Skin of body (tissue), 2 donors: Measurements from ENCODE around the gene RAB24. TPM values are rescaled to one million over a fixed set of nuclear protein-coding genes. Genes with fewer than 3 reads are reported as not detected.
A peak's percentile ranks its signal among the peaks of the same experiment; 100 is the strongest.
"Not testable (repeated sequence)": the region's sequence is repeated elsewhere in the genome, so short reads cannot be mapped to it uniquely, and the experiment has no call there.

Experiments used
- DNase-seq: peaks from one replicate; lab custom pipeline; 2025; lab: John Stamatoyannopoulos, UW
- total RNA-seq: library from RNA; depleted of rRNA; stranded (reverse); fragments of >200 nt; gene quantifications from one replicate; pipeline ENCODE4 v1.2.3, GENCODE V29; 2014

The RAB24 gene
- total RNA-seq, 1 donor from 2014 or later = 19.6 TPM

DNA sequence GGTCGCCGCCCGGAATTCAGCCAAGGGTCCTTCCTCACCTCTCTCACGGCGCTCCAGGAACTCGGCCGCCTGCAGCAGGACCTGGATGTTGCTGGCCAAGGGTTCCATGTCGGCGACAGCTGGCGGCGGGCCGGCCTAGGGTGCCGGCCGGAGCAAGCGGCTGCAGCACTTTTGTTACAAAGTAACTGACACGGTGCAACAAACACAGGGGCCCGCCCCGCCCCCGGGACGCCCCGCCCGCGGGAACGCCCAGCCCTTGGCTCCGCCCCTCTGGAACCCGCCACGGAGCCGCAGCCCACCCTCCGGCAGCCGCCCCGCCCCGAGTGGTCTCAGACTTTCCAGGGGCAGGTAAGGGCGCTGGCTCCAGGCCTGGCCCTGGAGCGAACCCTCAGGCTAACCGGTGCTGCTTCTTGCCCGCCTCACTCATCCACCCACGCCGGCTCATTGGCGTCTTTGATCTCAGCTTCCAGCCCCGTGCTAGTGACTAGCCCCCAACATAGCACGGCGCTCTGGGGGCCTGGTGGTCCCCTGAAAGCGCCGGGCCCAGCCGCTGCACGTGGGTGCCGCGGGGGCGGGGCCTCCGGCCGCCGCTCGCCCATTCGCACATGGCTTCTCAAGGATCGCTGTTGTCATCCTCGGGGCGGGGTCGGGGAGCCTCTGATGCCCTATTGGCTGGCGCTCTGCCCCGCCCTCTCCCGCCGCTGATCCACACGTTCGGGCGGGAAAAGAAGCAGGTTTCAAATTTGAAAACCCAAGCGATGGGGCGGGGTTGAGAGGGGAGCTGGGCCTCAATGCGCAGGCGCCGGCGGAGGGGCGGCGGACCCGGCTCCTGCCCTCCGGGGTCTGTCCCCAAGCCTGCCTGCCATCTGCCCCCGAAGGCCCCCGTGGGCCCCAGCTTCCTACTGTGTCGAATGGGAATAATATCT, 8.5 kb upstream of the RAB24 start, which contains the start of gene MXD3:
Gene MXD3, minus strand, starts transcription at position 176 of the 926 bp plus-strand sequence. Its CDS starts 68 bp downstream, at position 108.
- DNase-seq = peak; percentile 83

DNA sequence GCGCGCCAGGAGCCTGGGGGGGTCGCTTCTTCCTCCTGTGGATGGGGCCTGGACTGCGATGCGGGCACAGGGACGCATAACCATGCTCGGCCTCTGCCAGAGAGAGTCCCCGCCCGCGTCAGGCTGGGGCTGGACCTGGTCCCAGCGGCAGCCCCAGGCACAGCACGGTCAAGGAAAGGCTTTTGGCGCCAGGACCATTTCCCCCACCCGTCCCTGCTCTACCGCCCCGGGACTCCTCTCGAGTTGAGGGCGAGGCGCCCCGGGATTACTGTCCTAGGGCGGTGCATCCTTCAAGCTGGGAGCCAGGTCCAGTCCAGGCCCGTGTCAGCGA, 7.8 kb upstream of the RAB24 start:
- no peak for DNase-seq

DNA sequence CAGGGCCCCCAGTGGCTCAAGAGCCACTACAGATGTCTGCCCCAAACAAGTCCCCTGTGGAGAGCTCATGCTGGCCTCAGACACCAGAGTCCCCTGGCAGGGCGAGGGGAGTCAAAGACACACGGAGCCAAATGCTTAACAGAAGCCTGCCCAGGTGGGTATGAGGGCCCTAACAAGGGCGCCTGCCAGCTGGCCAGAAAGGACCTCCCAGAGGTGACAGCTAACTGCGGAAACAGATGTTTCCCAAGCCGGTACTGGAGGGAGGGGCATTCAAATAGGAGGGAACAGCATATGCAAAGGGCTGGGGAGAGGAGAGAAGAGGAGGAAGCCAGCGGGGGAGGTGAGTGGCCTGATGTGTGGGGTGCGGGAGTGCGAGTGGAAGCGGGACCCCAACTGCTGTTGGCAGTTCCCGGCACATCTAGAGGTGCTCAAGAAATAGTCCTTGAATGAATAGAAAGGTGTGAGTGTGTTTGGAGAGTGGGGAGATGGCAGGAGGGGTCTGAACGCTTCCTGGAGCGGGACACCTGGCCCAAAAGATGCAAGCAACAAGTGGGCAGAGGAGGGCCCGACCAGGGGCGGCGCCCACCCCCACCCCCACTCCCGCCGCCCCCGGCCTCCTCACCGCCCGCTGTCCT, 7.4 kb upstream of the RAB24 start:
- DNase-seq = no peak

DNA sequence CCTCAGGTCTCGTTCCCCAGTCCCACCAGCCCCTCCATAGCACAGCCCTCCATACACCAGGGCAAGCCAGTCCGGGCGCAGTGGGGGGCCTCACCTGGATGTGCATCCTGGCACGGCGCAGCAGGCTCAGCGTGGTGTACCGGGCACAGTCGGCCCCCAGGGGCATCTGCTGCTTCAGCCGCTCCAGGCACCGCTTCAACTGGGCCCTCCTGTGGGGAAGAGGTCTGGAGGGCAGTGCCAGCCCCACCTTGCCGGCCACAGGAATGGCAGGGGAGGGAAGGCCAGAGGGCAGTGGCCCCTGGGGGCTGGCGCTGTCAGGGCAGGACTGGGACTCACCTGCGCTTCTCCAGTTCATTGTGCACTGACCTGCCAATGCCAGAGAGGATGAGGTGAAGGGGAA, 6.8 kb upstream of the RAB24 start:
- DNase-seq = no peak

DNA sequence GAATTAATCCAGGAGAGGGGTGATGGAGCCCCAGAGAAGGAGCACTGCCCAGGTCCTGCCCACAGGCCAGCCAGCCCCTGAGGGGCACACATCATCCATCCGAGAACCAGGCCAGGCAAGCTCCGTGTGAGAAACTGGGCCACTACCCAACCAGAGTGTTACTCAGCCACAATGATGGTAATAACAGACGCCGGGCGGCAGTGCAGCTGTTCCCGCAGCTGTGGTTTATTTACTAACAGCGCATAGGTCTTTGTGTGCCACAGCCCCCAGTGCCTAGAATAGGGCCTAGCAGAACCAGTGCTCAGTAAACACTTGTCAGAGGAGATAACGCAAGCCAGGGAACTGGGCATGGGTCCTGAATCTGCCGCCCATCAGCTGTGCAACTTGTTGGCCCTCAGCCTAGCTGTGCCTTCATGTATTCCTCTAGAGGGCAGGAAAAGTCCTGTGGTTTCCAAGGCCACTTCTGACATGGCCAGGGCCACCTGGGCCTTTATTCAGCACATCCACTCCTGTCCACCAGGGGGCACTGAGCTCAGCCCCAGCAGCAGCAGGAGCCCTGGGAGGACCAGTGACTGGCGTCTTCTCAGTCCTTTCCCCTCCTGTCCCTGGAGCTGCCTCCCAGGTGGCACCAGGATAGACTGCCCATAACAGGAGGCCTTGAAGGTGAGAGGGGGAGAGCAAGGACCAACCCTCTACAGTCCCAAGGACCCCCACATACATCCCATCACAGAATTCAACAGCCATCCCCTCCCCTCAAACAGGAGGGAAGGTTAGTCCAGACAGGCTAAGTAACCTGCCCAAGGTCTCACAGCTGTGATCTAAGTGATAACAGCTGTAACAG, 6.1 kb upstream of the RAB24 start:
- DNase-seq = no peak

DNA sequence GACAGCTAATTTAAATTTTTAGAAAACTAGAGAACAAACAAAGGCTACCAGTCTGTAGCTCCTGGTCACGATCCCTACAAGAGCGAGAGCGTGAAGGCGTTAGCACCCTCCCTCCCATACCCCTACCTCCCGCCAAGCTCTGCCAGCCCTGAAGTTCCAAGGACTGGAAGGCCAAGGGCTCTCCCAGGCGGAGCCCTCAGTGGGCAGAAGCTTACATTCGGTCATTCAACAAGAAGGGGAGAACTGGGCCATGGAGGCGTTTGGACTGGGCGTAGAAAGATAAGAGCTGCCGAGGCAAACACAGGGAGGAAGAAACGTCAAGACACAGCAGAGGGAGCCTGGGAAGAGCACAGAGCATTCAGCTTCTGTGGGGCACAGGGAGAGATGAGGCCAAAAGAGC, 5.2 kb upstream of the RAB24 start:
- no peak for DNase-seq

DNA sequence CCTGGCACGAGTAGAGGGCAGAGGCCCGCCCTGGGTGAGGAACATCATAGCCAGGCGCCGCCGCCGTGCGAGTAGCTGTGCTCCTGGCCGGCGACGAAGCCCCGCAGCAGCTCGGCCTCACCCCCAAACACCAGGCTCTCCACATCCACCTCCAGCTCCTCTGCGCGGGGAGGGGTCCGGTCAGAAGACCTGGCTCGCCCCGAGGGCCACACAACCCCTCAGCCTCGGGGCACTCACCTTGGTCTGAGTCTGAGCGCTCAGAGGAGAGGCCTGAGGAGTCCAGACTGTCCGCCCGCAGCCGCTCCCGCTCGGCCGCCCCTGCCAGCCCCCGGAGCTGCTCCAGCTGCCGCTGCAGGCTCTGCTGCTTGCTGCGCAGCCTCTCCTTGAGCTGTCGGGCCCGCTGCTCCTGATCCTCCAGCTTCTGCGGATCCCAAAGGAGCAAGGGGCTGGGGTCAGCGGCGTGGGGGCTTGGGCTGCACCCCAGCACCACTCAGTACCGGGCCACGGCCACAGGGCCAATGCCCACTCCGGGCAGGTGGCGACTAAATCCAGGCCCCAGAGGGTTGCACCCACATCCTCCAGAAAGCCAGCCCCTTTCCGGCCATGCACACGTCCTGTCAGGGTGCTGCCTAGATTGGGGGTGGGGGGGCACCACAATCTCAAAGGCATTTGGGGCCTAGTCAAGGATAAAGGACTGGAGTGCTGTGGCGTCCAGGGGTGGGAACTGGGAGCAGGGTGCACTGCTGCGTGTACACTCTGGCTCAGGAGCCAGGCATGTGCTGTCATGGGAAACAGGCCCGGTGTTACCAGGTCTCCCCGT, 4.2 kb upstream of the RAB24 start:
- no peak for DNase-seq

DNA sequence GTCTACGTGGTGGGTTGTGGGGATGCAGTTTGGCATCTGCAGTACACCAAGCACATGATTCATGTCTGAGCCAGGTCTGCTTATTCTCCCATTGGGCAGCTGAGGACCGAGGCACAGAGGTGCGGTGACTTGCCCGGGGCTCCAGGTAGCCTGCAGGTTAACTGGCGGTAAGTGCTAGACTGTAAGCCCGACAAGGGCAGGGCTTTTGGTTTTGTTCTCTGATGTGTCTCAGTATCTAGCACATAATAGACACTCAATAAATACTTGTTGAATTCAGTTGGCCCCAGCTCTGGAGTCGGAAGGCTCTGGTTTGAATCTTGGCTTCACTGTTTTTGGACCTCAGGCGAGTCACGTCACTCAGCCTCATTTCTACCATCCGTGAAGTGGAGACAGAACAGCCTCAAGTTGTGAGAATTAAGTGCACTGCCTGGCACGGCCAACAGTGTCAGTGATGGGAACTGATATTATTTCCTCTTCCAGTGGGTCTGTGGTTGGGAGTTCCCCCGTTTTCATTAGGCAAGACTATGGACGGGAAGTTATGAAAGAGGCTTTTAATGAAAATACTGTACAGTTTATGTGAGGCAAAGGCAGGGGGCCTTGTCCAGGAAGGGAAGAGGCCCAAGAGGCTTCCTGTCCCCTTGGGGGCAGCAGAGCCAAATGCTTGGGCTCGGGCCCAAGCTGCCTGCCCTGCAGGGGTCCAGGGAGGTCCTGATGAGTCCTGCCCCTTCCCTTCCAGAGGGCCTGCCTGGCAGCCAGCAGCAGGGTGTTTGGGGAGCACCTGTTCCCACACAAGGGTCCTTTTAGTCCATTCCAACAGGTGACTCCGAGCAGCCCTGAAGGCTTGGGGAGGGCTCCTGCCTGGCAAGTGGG, 3.4 kb upstream of the RAB24 start:
- no peak for DNase-seq

DNA sequence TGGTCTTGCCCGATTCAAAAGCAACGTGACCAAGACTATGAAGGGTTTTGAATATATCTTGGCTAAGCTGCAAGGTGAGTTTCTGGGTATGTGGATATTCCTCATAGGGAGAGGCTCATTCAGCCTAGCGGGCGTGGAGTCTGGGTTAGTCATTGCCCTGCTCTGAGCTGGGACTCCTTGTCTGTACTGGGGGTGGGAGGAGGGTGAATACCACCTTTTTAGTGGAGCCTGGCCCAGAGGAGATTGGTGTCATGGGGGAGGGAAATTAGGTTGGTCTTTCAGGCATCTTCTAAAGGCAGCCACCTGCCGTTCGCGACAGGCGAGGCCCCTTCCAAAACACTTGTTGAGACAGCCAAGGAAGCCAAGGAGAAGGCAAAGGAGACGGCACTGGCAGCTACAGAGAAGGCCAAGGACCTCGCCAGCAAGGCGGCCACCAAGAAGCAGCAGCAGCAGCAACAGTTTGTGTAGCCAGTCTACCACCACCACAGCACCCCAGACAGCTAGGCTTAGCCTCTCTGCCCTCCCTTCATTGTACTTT, 2.7 kb upstream of the RAB24 start:
- not testable (repeated sequence) for DNase-seq

DNA sequence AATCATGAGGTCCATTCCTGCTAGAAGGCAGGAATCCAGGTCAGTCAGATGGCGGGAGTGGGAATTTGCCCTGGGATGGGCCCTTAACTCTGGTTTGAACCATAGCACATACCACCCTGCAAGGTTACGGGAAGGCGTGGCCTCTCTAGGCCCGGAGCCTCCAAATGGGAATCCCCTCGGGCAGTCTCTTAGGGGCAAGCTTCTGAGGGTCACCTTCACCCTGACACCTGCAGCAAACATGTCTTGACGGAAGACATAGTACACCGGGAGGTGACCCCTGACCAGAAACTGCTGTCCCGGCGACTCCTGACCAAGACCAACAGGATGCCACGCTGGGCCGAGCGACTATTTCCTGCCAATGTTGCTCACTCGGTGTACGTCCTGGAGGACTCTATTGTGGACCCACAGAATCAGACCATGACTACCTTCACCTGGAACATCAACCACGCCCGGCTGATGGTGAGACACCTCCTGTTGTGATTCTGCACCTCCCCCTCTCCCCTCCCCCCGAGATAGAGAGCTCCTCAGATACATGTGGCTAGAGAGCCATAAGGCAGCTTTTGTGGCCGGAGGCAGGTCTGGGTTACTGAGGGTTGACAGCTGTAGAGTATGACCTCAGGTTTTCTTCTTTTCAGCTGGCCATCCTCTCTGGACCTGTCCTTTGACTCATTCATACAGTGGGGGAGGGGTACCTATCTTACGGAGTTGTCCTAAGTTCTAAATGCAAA, 1.0 kb upstream of the RAB24 start:
- DNase-seq = no peak

DNA sequence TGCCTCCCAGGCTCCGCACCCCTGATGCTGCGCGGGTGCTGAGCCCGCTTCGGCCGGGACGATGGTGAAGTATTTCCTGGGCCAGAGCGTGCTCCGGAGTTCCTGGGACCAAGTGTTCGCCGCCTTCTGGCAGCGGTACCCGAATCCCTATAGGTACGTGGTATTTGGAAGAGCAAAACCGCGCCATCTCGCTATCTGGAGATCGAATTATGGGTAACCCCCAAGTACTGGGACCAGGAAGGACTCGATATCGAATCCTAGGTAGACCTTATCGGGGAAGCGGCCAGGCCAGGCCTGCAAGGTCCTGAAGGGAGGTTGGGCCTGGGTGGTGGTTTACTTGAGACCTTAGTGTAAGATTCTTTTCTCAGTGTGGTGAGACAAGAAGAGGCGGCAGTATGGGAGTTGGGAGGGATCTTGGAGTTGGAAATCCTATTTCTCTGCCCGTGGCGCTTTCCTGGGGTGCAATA, 439 bp upstream of the RAB24 start:
- no peak for DNase-seq

DNA sequence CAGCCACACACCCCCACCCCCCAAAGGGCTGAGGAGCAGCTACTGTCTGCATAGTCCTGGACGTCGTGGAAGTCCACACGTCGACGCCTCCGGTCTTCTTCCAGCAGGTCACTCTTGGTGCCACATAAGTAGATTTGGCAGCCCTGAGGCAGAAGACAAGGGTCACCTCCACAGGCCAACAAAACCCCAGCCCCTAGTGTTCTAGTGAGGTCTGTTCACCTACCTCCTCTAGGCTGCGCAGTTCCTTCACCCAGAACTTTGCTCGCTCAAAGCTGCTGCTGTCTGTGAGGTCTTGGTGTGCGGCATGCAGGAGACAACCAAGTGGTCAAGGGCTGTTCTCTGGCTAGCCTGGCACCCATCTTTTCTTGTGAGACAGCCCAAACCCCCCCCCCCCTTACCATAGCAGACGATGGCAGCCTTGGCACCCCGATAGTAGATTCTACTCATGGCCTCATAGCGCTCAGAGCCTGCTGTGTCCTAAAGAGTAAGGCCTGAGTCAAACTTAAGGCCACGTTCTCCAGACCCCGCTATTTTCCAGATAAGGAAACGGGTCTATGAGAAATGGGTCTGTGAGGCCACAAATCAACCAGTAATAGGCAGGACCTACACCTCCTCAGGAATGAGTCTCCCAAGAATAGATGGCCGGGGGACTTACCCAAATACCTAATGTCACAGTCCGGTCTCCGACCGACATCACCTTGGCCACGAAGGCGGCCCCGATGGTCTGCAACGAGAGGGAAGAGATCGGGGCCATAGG, 987 bp downstream of the RAB24 start:
- no peak for DNase-seq

DNA sequence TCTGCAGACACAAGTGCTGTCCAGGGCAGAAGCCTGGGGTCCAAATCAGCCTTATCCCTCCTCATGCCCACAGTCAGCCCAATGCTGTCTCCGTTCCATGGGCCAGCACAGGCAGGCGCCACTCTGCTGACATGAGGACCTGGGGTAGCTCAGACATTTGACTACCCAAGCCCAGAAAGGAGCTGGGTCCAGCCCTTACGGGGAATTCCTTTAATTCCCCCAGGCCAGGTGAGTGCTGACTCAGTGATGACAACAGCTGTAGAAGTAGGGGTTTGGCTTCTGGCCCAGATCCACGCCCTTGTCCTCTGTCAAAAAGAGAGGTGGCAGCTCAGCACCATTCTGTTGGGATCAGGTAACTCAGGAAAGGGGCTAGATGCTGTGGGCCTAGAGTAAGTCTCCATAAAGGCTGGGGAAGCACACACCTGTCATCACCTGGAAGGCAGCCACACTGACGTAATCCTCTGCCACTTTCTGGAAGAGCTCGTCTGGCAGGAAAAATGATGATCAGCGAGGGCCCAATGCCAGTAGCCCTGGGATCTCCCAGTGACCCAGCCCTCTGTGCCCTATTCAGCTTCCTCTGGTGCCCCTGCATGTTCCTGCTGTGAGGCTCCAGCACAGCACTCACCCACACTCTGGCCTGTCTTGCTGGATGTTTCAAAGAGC, 1.9 kb downstream of the RAB24 start:
- no peak for DNase-seq

DNA sequence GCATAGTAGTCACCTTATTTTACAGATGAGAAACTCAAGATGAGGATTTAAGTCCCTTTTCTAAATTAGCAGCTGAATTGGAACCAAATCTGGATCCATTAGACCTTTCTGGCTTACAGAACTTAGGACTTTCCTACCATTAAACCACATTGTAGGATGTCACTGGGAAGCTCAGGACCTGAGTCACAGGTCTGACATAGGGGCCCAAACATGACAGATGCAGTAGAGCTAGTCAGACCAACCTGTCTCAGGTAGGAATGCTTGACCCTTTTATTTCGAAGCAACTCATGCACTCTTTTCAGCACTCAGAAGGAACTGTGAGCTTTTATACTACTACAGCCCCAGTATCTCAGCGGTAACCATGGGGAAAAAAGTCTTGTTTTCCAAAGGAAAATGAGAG, 2.6 kb downstream of the RAB24 start:
- DNase-seq = no peak

DNA sequence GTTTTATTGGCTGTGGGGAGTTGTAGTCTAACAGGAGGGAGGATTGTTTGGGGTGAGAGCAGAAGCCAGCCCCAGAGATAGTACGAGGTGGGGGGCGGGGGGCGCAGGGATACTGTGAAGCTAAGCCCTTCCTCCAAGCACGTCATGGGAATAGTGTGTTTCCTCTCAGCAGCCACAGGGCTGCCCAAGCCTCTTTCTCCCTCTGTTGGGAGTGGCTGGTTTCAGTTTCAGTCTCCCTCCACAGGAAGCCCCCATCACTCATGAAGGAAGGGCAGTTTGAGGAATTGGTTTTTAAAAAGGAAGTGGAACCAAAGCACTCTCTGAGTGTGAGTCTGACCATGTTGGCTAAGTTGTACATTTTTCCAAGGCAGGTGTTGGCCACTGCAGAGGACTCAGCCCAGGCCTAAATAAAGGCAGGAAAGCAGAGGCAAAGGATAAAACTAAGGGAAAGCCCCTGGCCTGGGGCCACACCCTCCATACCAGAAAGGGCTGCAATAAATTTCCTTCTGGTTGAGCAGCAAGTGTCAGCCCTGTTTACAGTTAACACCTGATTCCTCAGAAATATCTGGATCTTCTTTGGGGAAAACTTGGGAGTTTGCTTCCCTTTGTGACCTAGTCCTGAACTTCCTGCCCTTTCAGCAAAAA, 3.2 kb downstream of the RAB24 start:
- DNase-seq = peak; percentile 49

DNA sequence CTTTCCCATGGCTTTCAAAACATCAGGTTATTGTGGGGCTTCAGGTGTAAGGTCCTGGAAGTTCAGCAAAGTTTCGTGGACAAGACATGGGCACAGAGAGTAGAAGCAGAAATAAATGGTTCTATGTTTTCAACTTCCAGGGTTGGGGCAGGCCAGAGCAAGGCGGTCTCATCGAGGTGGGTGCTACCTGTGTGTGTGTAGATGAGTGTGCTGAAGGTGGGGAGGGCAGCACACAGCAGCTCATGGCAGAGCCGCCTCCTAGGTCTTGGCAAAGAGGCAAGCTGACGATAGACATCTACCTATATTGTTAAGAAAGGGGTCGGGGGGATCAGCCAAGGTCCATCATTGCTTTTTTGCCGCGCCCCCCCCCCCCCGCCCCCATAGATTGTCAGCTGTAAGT, 3.8 kb downstream of the RAB24 start:
- DNase-seq = no peak

DNA sequence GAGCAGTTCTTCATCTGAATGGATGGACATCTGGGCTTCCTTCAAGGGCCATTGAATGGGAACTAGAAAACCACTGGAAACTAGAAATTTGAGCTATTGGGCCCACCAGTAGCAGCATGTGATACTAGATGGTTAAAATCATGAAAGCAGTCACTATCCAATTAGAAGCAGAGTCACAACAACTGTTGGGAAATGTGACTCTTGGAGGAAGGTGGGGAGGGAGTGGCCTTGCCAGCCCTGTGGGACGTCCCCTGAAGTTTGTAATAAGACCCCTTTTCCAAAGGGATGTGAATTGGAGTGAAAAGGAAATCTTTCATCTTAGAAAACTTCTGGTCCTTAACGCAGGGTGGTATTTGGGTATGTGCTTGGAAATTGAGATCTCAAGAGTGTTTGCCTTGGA, 5.6 kb downstream of the RAB24 start:
- DNase-seq = no peak
